DMS 273 treated with DMSO at 0.1 percent for 48 hours (cell line): ENCODE results near the gene CACNB1.
"Not testable (repeated sequence)": the region's sequence is repeated elsewhere in the genome, so short reads cannot be mapped to it uniquely, and the experiment has no call there.

Source experiments
- DNase-seq: peaks from one replicate; lab custom pipeline; 2025; lab: John Stamatoyannopoulos, UW

Gene CACNB1

GRCh38 chr17:39174920-39175694 is 22.4 kb downstream of the CACNB1 start:
- peak; percentile 29 for DNase-seq

GRCh38 chr17:39173526-39174274 is 23.8 kb downstream of the CACNB1 start:
- DNase-seq: no peak

GRCh38 chr17:39173080-39173479 is 24.4 kb downstream of the CACNB1 start:
- DNase-seq: no peak

GRCh38 chr17:39171933-39172332 is 25.5 kb downstream of the CACNB1 start:
- DNase-seq: no peak

GRCh38 chr17:39170558-39170957 is 26.9 kb downstream of the CACNB1 start:
- no peak for DNase-seq

- DNase-seq: no peak
Measured at GRCh38 chr17:39170109-39170508, 27.4 kb downstream of the CACNB1 start.

- DNase-seq: no peak
Measured at GRCh38 chr17:39169518-39169917, 28.0 kb downstream of the CACNB1 start.

- DNase-seq: no peak
Measured at GRCh38 chr17:39169101-39169500, 28.4 kb downstream of the CACNB1 start.

GRCh38 chr17:39168503-39168902 is 29.0 kb downstream of the CACNB1 start:
- not testable (repeated sequence) for DNase-seq

- peak; percentile 30 for DNase-seq
Measured at GRCh38 chr17:39167476-39167875, 30.0 kb downstream of the CACNB1 start.

GRCh38 chr17:39166437-39167335 is 30.8 kb downstream of the CACNB1 start:
- no peak for DNase-seq

GRCh38 chr17:39165841-39166349 is 31.6 kb downstream of the CACNB1 start, which contains the start of gene ARL5C:
ARL5C (minus strand) TSS chr17:39166161; CDS start chr17:39165760, 401 bp downstream.
- no peak for DNase-seq

- no peak for DNase-seq
Measured at GRCh38 chr17:39165178-39165840, 32.2 kb downstream of the CACNB1 start.

GRCh38 chr17:39164675-39165143 is 32.8 kb downstream of the CACNB1 start:
- peak; percentile 69 for DNase-seq

GRCh38 chr17:39161962-39162361 is 35.5 kb downstream of the CACNB1 start:
- no peak for DNase-seq

- no peak for DNase-seq
Measured at GRCh38 chr17:39158623-39159022, 38.8 kb downstream of the CACNB1 start.

GRCh38 chr17:39156491-39156890 is 41.0 kb downstream of the CACNB1 start:
- no peak for DNase-seq

- no peak for DNase-seq
Measured at GRCh38 chr17:39155654-39156053, 41.8 kb downstream of the CACNB1 start.

GRCh38 chr17:39153599-39154051 is 43.8 kb downstream of the CACNB1 start:
- DNase-seq: peak; percentile 88

GRCh38 chr17:39151943-39152818 is 45.3 kb downstream of the CACNB1 start:
- DNase-seq: no peak
